Neural cell (in vitro differentiated cells): ENCODE data around the gene BDKRB1. TPM values are rescaled to one million over a fixed set of nuclear protein-coding genes. Genes with fewer than 3 reads are reported as not detected.
A peak's percentile ranks its signal among the peaks of the same experiment; 100 is the strongest.

Source experiments
- H2AFZ ChIP-seq: fragments of 200-600, 300-800 bp; sonication (generic), shearing (Covaris generic); 2 replicates; pipeline ENCODE4 v1.6.0; 2014; ENCODE audit warnings: low read depth, mild to moderate bottlenecking, antibody characterized with exemption, low read length, moderate library complexity
- H3F3A ChIP-seq: fragments of 200-600 bp; shearing (Covaris generic); 2 replicates; pipeline ENCODE4 v1.6.1; 2016; ENCODE audit warnings: mild to moderate bottlenecking, moderate library complexity, mixed read lengths, antibody characterized with exemption, low read length; ENCODE audit not compliant: insufficient read depth, poor library complexity, severe bottlenecking
- H3K27ac ChIP-seq: fragments of 200-600, 300-800 bp; sonication (generic), shearing (Covaris generic); 2 replicates; pipeline ENCODE4 v1.5.1; 2014; ENCODE audit warnings: mild to moderate bottlenecking, low read length, moderate library complexity
- H3K27me3 ChIP-seq: fragments of 300-800, 200-600 bp; sonication (generic), shearing (Covaris generic); 2 replicates; pipeline ENCODE4 v1.6.0; 2014; ENCODE audit warnings: mild to moderate bottlenecking, low read depth, low read length, moderate library complexity; ENCODE audit not compliant: insufficient read depth
- H3K36me3 ChIP-seq: fragments of 300-800, 200-600 bp; sonication (generic), shearing (Covaris generic); 2 replicates; pipeline ENCODE4 v1.5.1; 2014; ENCODE audit warnings: mild to moderate bottlenecking, antibody characterized with exemption, low read length, moderate library complexity; ENCODE audit not compliant: insufficient read depth
- H3K4me2 ChIP-seq: fragments of 300-800, 200-600 bp; sonication (generic), shearing (Covaris generic); 2 replicates; pipeline ENCODE4 v1.6.0; 2014; ENCODE audit warnings: mild to moderate bottlenecking, low read length
- H3K4me3 ChIP-seq: fragments of 300-800, 200-600 bp; sonication (generic), shearing (Covaris generic); 2 replicates; pipeline ENCODE4 v1.5.1; 2014; ENCODE audit warnings: mild to moderate bottlenecking, low read length, moderate library complexity
- H3K79me2 ChIP-seq: fragments of 200-600 bp; shearing (Covaris generic); replicated peaks from 2 replicates; pipeline ENCODE4 v1.6.0; 2014; ENCODE audit warnings: mild to moderate bottlenecking, low read length, moderate library complexity; ENCODE audit not compliant: insufficient read depth
- H3K9ac ChIP-seq: fragments of 300-800, 200-600 bp; sonication (generic), shearing (Covaris generic); 2 replicates; pipeline ENCODE4 v1.6.1; 2016; ENCODE audit warnings: mild to moderate bottlenecking, low read length, mixed read lengths
- H3K9me2 ChIP-seq: fragments of 200-600 bp; shearing (Covaris generic); 2 replicates; pipeline ENCODE4 v1.6.1; 2016; ENCODE audit warnings: mild to moderate bottlenecking, low read length, mixed read lengths; ENCODE audit not compliant: insufficient read depth
- H3K9me3 ChIP-seq: fragments of 200-600, 300-800 bp; sonication (generic), shearing (Covaris generic); 2 replicates; pipeline ENCODE4 v1.6.1; 2016; ENCODE audit warnings: mild to moderate bottlenecking, mixed run types, low read length, moderate library complexity, mixed read lengths
- H4K20me1 ChIP-seq: fragments of 200-600 bp; shearing (Covaris generic); 2 replicates; pipeline ENCODE4 v1.6.1; 2016; ENCODE audit warnings: mild to moderate bottlenecking, mixed run types; ENCODE audit not compliant: insufficient read depth
- CTCF ChIP-seq: fragments of 450-650 bp; IDR thresholded peaks from 2 replicates; pipeline ENCODE4 v1.5.1; 2014; ENCODE audit warnings: antibody characterized with exemption, mild to moderate bottlenecking, moderate library complexity; ENCODE audit not compliant: poor library complexity, severe bottlenecking
- EP300 ChIP-seq: fragments of 450-650 bp; conservative IDR thresholded peaks from 2 replicates; pipeline ENCODE4 v1.6.1; 2014; ENCODE audit warnings: antibody characterized with exemption, mild to moderate bottlenecking, moderate library complexity; ENCODE audit not compliant: poor library complexity, severe bottlenecking
- EZH2 ChIP-seq: fragments of 200-600, 300-800 bp; shearing (Covaris generic), sonication (generic); IDR thresholded peaks from 2 replicates; pipeline ENCODE4 v1.6.1; 2014; ENCODE audit warnings: antibody characterized with exemption, low read length, borderline replicate concordance, mild to moderate bottlenecking; ENCODE audit not compliant: insufficient read depth, poor library complexity, severe bottlenecking
- MXI1 ChIP-seq: fragments of 450-650 bp; conservative IDR thresholded peaks from 2 replicates; pipeline ENCODE4 v1.6.1; 2014; ENCODE audit warnings: antibody characterized with exemption, mild to moderate bottlenecking; ENCODE audit not compliant: poor library complexity, severe bottlenecking
- POLR2AphosphoS5 ChIP-seq: IDR thresholded peaks from 2 replicates; pipeline ENCODE4 v1.6.1; 2012
- RAD21 ChIP-seq: fragments of 450-650 bp; conservative IDR thresholded peaks from 2 replicates; pipeline ENCODE4 v1.6.1; 2014; ENCODE audit warnings: antibody characterized with exemption, mild to moderate bottlenecking, moderate library complexity
- REST ChIP-seq: IDR thresholded peaks from 2 replicates; pipeline ENCODE4 v1.6.1; 2012; ENCODE audit warnings: borderline replicate concordance
- SMC3 ChIP-seq: fragments of 450-650 bp; conservative IDR thresholded peaks from 2 replicates; pipeline ENCODE4 v1.6.1; 2014; ENCODE audit warnings: antibody characterized with exemption, mild to moderate bottlenecking, moderate library complexity; ENCODE audit not compliant: poor library complexity
- TAF1 ChIP-seq: IDR thresholded peaks from 2 replicates; pipeline ENCODE4 v1.6.1; 2012; ENCODE audit warnings: low read depth
- polyA plus RNA-seq: library from polyadenylated mRNA; depleted of rRNA; stranded (reverse); fragments of >200 nt; gene quantifications from 2 replicates; pipeline ENCODE4 v1.2.3, GENCODE V29; 2014

BDKRB1 gene
- polyA plus RNA-seq, 1 donor from 2014 or later: not detected

- no peak for TF ChIP-seq SMC3
- peaks cover 15% of the 10 kb centered on the region for H3K36me3 ChIP-seq
- no peaks in the 10 kb centered on the region for H3F3A ChIP-seq
- H3K9me2 ChIP-seq: no peaks in the 10 kb centered on the region
- no peak overlapping the region for H3K27ac ChIP-seq
- H3K4me3 ChIP-seq: no peak overlapping the region
- H2AFZ ChIP-seq: no peak overlapping the region
- H3K9me3 ChIP-seq: no peaks in the 10 kb centered on the region
- H4K20me1 ChIP-seq: no peaks in the 10 kb centered on the region
- no peak overlapping the region for H3K4me2 ChIP-seq
- H3K9ac ChIP-seq: no peak overlapping the region
- H3K27me3 ChIP-seq: no peaks in the 10 kb centered on the region
- no peaks in the 10 kb centered on the region for H3K79me2 ChIP-seq
Observed at GRCh38 chr14:96294246-96294645, 38.2 kb downstream of the BDKRB1 start.

GRCh38 chr14:96297000-96297399 lies 41.0 kb downstream of the BDKRB1 start:
- Histone ChIP-seq H3K9me3 (no peaks in the 10 kb centered on the region), H4K20me1 (no peaks in the 10 kb centered on the region), H3K79me2 (no peaks in the 10 kb centered on the region), H3K4me2 (no peak overlapping the region), H3K36me3 (no peaks in the 10 kb centered on the region), H3K27me3 (no peaks in the 10 kb centered on the region), H3K9me2 (no peaks in the 10 kb centered on the region), H3K27ac (no peak overlapping the region), H3F3A (no peaks in the 10 kb centered on the region), H2AFZ (no peak overlapping the region), H3K9ac (no peak overlapping the region), H3K4me3 (no peak overlapping the region)
- TF ChIP-seq RAD21: peak; percentile 74
- no peak for TF ChIP-seq TAF1
- no peak for TF ChIP-seq POLR2AphosphoS5
- TF ChIP-seq CTCF: peak; percentile 73
- TF ChIP-seq MXI1: no peak
- TF ChIP-seq EZH2: no peak
- TF ChIP-seq EP300: no peak
- peak; percentile 80 for TF ChIP-seq SMC3
- TF ChIP-seq REST: no peak

GRCh38 chr14:96297997-96298515 lies 42.0 kb downstream of the BDKRB1 start:
- Histone ChIP-seq H3K9me3 (no peaks in the 10 kb centered on the region), H3K79me2 (no peaks in the 10 kb centered on the region), H3K4me3 (no peak overlapping the region), H2AFZ (no peak overlapping the region), H3K27me3 (no peaks in the 10 kb centered on the region), H3K9ac (no peak overlapping the region), H3K36me3 (no peaks in the 10 kb centered on the region), H3K27ac (no peak overlapping the region), H3K4me2 (no peak overlapping the region), H4K20me1 (no peaks in the 10 kb centered on the region), H3F3A (no peaks in the 10 kb centered on the region), H3K9me2 (no peaks in the 10 kb centered on the region)
- TF ChIP-seq POLR2AphosphoS5 (no peak), EZH2 (no peak), EP300 (no peak), TAF1 (no peak), MXI1 (no peak)
